ENCODE results near the gene SLC12A3.
"Not testable (repeated sequence)": the region's sequence is repeated elsewhere in the genome, so short reads cannot be mapped to it uniquely, and the experiment has no call there.

SLC12A3 gene

GRCh38 chr16:56934599-56935145 lies 69.7 kb downstream of the SLC12A3 start:
- not testable (repeated sequence) for FAIRE-seq; DNase-seq (ENCODE audit: extremely low spot score, insufficient read length, low read depth)

GRCh38 chr16:56935201-56935600 lies 70.2 kb downstream of the SLC12A3 start:
- FAIRE-seq, result no peak
- DNase-seq (ENCODE audit: extremely low spot score, insufficient read length, low read depth), result no peak

GRCh38 chr16:56936491-56936890 lies 71.5 kb downstream of the SLC12A3 start:
- DNase-seq (ENCODE audit: extremely low spot score, insufficient read length, low read depth) (no peak), FAIRE-seq (no peak)

- no peak for DNase-seq (ENCODE audit: extremely low spot score, insufficient read length, low read depth)
Measured at GRCh38 chr16:56936950-56937349, 71.9 kb downstream of the SLC12A3 start.

GRCh38 chr16:56938664-56939513 lies 73.9 kb downstream of the SLC12A3 start:
- peak; percentile 62 for FAIRE-seq
- DNase-seq (ENCODE audit: extremely low spot score, insufficient read length, low read depth), result no peak

More at GRCh38 chr16:56936950-56937349, 71.9 kb downstream of the SLC12A3 start:
- FAIRE-seq, result no peak

- no peak for FAIRE-seq
Measured at GRCh38 chr16:56939801-56940200, 74.8 kb downstream of the SLC12A3 start.

GRCh38 chr16:56941092-56941491 lies 76.1 kb downstream of the SLC12A3 start:
- DNase-seq (ENCODE audit: extremely low spot score, insufficient read length, low read depth) (no peak), FAIRE-seq (peak; percentile 78)

More at GRCh38 chr16:56939801-56940200, 74.8 kb downstream of the SLC12A3 start:
- DNase-seq (ENCODE audit: extremely low spot score, insufficient read length, low read depth), result no peak

- no peak for DNase-seq (ENCODE audit: extremely low spot score, insufficient read length, low read depth)
- peak; percentile 5 for FAIRE-seq
Measured at GRCh38 chr16:56941856-56942331, 76.9 kb downstream of the SLC12A3 start.

GRCh38 chr16:56943761-56944375 lies 78.9 kb downstream of the SLC12A3 start:
- DNase-seq (ENCODE audit: extremely low spot score, insufficient read length, low read depth) (no peak), FAIRE-seq (no peak)

- FAIRE-seq, result peak; percentile 66
- DNase-seq (ENCODE audit: extremely low spot score, insufficient read length, low read depth), result no peak
Measured at GRCh38 chr16:56944954-56945839, 80.2 kb downstream of the SLC12A3 start.

- FAIRE-seq, result no peak
- no peak for DNase-seq (ENCODE audit: extremely low spot score, insufficient read length, low read depth)
Measured at GRCh38 chr16:56945847-56946527, 81.0 kb downstream of the SLC12A3 start.

GRCh38 chr16:56946767-56947603 lies 82.0 kb downstream of the SLC12A3 start:
- FAIRE-seq (no peak), DNase-seq (ENCODE audit: extremely low spot score, insufficient read length, low read depth) (no peak)

- DNase-seq (ENCODE audit: extremely low spot score, insufficient read length, low read depth) (no peak), FAIRE-seq (no peak)
Measured at GRCh38 chr16:56947604-56947995, 82.6 kb downstream of the SLC12A3 start.

- FAIRE-seq, result no peak
- no peak for DNase-seq (ENCODE audit: extremely low spot score, insufficient read length, low read depth)
Measured at GRCh38 chr16:56948234-56948633, 83.2 kb downstream of the SLC12A3 start.

- FAIRE-seq (no peak), DNase-seq (ENCODE audit: extremely low spot score, insufficient read length, low read depth) (no peak)
Measured at GRCh38 chr16:56950051-56950450, 85.0 kb downstream of the SLC12A3 start.

- FAIRE-seq (no peak), DNase-seq (ENCODE audit: extremely low spot score, insufficient read length, low read depth) (no peak)
Measured at GRCh38 chr16:56950455-56950854, 85.4 kb downstream of the SLC12A3 start.

- DNase-seq (ENCODE audit: extremely low spot score, insufficient read length, low read depth) (peak; percentile 55), FAIRE-seq (peak; percentile 89)
Measured at GRCh38 chr16:56950881-56951771, 86.1 kb downstream of the SLC12A3 start.

- DNase-seq (ENCODE audit: extremely low spot score, insufficient read length, low read depth), result no peak
- FAIRE-seq, result no peak
Measured at GRCh38 chr16:56953006-56953405, 88.0 kb downstream of the SLC12A3 start.

All from GM18507 (cell line).